Activated CD4-positive, CD25-positive, alpha-beta regulatory T cell (primary cell): ENCODE data around the gene NFIX.

ENCODE experiments used
- DNase-seq, 4 experiments: peaks; one replicate each; lab custom pipeline; 2025; lab: John Stamatoyannopoulos, UW

NFIX gene

DNA sequence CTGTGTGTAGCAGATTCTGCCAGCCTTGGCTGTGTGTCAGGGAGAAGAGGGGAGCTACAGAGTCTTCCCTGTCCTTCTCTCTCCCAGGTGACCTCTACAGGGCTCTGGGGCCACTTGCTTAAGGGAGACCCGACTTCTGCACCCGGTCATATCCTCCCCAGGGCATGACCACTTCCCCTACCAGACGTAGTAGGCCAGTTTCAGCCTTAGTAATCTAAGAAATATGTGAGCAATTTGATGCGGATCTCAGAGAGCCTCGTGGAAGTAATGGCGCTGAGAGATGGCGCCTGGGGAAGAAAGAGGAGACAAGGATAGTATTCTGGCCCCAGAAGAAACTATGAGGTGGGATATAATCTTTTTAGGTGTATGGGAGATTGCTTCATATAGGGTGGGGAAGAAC lies 41.9 kb downstream of the NFIX start:
- DNase-seq, result no peak

DNA sequence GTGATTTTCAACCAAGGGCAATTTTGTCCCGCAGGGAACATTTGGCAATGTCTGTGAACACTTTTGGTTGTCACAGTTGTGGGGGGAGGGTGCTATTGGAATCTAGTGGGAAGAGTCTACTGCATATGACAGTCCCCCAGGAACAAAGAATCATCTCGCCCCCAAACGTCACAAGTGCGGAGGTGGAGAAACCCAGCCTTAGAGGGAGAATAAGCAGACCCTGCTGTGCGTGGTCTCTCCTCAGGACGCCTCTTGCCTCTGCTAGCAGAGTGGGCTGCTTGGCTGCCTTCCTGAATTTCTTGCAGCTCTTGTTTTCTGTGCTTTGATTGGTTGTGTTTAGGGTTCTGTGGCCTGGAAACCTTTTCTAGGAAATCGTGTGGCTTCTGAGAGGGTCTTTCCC lies 42.5 kb downstream of the NFIX start:
- DNase-seq, result no peak

DNA sequence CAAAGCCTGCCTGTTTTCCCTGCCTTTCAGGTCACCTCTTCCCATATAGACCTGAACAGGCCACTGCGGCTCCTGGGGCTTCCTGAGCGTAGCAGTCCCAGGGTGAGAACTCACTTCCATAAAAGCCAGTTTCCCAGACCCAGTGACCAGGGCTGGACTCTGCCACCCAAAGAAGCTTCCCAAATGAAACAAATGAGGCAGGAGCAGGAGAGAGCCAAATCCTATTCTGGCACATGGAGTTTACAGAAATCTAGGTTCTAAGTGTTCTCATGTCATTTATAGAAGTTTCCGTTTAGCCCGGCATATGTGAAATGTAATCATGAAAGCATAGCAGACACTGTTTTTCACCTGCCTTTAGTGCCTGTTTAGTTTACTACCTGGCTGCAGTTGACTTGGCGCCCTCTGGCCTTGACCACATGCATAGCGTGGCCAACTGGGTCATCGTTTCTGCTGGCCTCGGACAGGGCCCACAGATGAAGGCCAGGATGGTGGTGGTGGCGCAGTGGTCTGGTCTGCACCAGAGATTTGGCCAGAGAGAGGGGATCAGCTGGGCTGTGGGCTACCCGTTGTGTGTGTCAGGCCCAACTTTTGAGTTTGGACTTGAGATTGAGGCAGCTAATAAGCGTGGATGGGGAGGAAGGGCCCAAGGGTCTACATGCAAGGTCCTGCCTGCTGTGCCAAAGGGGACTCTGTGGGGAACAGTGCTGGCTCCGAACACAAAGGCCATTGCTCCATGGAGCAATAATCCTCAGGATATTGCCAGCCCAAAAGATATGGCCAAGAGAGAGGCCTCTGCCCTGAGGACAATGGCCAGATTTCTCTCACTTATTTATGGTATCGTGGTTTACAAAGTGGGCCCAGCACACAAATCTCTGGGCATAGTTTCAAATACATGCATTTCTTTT lies 43.3 kb downstream of the NFIX start:
- DNase-seq, result no peak

DNA sequence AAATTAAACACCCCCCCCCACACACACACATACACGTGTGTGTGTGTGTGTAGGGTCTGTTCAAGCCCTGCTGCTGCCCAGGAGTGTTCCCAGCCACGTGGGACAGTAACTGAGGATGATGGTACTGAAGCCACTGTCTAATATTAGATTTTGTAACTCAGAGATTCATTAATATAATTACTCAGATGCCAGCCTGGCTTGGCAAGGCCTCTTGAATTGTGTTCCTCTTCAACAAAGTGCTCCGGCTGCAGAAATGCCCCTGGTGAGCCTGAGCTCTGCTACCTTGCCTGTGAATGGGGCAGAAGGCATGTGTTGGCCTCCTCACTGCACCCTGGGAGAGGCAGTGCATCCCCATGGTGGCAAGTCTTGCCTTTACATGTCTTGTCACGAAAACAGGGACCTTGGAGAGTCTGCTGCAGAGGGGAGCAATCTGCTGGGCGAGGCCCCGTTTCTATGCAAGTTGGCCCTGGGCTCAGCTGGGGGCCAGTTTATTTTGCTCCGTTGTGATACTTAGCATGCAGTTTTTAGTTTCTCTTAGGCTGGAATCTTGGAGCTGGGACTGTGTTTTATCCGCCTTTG lies 44.0 kb downstream of the NFIX start:
- DNase-seq, result no peak

DNA sequence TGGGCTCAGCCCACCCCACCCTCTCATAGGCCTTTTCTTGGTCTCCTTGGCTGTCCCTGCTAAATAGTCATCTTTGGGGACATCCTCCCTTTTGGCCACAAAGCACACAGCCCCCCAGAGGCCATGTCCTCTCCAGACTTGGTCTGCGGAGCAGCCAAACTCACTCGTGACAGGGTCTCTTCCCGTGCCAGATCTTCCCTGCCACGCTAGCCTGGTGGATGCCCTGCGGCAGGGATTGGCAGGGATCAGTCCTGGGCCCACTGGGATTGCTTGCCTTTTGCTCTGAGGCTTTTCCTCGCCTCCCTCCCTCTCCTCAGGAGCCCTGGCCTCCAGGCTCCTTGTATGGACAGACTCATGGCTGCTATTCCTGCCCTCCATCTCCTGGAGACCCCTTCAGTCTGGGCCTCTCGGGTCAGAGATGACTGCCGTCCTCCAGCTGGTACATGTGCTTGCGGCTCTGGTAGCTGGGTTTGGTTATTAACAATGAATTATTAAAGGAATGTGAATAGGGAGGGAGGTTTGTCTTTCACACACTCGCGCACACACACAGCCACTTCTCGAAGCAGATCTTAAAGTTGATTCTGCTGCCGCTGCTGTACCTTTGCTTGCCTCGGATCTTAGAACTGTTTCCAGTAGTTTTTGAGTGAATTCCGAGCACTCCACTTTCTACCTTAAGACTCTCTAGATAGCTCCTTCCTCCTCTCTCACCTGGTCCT lies 45.1 kb downstream of the NFIX start:
- DNase-seq, result no peak

DNA sequence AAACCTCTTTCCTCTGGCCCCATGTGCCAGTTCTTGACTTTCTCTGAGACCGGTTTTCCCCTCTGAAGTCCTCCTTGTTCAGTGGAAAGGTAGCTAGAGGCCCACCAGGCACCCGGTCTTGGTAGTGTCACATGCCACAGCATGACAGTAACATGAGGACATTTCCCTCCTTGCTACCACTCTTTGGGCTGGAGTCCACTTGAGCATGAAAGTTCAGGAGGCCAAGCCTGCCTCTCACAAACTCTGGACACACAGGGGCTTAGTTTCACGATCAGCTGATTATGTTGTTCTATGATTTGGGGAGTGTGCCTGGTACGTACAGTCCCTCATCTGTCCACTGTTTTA lies 45.6 kb downstream of the NFIX start:
- DNase-seq, result no peak

DNA sequence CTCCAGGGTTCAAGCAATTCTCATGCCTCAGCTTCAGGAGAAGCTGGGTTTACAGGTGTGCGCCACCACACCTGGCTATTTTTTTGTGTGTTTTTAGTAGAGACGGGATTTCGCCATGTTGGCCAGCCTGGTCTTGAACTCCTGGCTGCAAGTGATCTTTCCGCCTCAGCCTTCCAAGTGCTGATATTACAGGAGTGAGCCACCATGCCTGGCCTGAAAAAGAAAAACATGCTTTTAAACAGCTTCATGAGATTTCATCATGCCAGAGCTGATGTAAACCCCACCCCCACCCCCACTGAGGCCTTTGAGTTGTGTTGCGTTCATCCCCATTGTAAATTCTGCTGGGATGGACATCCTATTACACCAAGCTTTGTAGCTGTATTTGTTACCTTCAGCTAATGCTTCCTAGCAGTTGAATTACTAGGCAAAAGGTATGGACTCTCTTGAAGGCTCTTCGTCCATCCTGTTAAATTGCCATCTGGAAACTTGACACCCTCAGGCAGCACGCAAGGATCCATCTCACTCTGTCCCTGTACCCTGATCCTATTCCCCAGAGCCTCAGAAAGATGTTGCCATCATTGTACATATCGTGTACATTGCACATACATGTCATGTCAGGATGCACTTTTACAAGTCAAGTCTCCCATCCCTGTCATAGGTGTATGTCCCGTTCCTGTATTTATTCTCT lies 47.3 kb downstream of the NFIX start:
- DNase-seq, result no peak

DNA sequence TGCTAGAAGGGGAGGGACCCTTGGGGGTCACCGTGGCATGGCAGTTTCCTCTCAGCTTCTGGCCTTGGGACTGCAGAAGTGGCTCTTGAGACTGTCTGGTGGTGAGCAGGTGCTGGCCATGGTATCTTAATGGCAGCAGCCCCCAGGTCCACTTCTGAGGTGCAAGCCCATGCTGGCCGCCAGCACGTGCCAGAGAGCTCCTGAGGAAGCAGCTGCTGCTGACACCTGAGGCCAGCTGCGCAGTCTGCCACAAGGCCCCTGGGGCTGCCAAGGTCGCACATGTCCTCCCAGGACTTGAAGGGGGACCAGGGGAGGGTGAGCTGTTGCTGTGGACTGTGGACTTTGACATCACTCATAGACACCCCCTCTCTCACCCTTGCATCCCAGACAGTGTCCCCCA lies 48.0 kb downstream of the NFIX start:
- DNase-seq, result no peak

DNA sequence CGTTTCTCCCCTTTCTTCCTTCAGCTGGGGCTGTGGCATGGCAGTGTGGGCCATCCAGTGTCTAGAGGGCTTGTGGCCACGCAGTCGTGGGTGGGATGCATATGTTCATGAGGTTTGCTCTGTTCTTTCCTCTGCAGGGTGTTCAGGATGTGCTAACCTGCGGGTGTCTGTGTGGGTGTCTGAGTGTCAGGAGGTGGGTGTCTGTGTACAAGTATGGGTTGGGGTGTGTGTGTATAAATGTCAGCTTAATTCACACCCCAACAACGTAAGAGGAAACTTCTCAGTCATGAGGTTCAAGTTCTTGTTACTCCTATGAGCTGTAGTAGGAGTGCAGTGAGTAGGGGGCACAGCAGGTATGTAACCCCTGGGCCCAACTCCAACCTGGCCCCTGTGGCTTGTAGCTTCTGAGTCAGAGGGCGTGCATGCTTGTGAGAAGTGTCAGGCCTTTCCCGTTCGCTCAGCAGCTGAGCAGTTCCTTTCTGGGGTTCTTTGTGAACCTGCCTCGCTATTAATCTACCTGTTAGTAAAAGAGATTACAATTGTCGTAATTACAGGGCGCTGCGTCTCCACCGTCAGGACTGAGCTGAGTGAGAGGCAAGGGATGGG lies 49.1 kb downstream of the NFIX start:
- DNase-seq, result no peak

DNA sequence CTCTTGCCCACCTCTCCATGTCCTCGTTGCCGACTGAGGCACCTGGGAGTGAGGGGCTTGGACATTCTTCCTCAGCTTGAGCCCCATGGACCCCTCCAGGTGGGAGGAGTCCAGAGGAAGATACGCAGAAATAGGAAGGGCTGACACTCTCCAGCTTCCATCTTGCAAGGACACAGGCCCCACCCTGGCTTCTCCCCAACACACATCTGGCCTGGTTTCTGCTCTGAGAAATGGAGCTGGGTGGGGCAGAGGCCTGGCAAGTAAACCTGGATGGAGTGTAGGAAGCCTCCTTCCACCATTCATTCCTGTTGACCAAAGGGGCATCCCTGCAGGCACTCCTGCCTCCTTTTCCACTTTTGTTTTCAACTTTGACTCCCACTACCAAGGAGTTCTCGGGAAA lies 50.5 kb downstream of the NFIX start:
- DNase-seq, result no peak

DNA sequence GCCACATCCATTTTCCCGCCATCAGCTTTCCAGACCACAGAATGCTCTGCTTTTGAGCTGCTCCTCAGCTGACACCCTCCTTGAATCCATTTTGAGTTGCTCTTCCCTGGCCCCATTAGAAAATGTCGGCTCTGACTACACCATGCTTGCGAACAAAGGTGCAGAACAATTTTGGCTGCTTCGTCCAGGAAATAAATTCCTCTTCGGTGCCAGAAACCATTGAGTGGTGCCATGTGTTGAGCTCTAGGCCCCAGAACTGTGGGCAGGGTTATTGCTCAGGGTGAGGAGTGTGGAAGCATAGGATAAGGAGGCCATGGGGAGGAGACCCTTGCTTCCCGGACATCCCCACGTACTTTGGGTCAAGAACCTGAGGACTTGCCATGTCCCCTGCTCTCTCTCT lies 52.1 kb downstream of the NFIX start:
- no peak for DNase-seq

DNA sequence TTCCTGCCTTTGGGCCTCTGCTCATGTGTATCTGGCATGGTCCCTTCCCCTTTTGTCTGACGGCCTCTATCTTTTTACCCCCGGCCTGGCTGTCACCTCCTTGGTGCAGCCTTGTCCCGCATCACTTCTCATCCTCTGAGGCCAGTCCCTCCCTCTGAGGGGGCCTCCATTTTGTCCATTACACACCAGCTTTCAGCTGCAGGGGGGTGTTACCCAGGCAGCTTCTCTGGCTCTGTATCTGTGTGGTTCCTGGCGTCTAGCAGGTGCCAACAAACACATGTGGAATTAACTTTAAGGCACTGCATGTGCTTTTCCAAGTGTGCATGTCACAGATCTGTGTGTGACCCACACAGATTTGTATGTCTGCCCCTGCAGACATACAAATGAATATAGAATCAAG lies 55.0 kb downstream of the NFIX start:
- no peak for DNase-seq

DNA sequence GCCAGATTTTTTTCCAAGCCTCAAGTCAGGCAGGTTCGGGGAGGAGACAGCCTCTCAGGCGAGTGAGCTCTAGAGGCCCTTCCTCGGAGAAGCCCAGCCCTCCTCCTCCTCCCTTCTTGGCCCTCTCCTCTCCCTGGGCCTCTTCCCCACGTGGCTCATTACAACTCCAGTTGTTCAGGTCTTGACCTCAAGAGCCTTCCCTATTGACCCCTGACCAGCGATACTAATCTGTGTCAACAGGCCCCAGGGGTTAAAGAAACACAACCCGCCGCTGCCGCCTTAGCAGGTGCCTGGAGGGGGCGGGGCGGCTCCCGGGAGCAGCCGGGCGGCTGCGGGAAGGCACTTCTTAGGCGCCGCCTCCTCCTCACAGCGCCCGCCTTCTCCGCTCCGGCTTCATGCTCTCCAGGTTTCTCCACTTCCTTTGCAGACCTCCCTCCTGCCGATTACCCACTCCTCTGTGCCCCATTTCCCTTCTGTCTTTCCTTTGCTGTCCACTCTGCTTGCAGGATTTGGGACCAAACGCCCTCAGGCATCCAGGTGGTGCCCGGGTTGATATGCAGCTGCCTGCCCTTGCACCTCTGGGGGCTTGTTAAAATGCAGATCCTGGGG lies 56.4 kb downstream of the NFIX start:
- no peak for DNase-seq

DNA sequence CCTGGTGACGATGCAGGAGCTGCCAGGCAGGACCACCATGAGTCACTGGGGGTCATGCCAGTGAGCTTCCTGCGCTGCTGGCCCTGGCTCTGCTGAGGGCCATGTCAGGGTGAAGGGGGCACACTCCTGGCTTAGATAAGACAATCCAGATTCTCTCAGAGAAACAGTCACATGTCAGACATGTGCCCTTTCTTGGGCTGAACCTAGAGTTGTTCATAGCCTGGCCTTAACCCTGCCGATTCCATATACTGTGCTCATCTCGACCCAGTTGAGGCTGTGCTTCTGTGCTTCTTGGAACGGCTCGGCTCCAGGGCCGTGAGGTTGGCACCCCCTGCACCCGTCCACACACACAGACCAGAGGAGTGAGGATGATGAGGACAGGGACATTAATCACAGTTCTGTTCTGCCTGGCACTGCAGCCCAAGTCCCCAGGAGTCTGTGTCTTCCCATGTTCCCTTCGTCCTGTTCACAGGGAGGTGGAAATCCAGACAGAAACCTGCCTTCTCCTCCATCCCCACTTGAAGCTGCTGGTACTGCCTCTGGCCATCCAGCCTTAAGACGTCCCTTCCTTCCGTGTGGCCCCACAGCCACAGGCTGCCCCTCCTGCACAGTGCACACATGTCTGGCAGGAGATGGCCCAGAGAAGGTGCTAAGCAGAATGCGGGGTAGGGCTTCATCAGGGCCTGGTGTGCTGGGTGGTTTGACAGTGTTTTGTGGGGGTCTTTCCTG lies 57.3 kb downstream of the NFIX start:
- DNase-seq, result no peak

DNA sequence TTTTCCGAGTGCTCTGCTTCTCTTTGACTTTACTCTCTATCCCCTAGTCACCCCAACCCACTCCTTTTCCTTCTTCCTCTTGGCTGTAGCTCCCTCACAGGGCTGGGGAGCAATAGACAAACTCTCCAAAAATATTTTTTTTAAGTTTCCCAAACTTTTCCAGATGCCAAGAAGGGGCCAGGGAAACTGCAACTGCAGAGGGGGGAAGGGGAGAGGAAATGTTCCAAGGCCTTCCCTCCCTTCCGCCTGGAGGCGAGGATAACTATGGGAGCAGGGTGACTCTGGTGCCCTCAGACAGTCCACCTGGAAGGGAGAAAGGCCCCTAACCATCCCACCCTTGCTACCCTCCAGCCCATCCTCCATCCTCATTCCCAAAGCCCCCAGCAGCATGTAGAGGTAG lies 58.0 kb downstream of the NFIX start:
- no peak for DNase-seq

DNA sequence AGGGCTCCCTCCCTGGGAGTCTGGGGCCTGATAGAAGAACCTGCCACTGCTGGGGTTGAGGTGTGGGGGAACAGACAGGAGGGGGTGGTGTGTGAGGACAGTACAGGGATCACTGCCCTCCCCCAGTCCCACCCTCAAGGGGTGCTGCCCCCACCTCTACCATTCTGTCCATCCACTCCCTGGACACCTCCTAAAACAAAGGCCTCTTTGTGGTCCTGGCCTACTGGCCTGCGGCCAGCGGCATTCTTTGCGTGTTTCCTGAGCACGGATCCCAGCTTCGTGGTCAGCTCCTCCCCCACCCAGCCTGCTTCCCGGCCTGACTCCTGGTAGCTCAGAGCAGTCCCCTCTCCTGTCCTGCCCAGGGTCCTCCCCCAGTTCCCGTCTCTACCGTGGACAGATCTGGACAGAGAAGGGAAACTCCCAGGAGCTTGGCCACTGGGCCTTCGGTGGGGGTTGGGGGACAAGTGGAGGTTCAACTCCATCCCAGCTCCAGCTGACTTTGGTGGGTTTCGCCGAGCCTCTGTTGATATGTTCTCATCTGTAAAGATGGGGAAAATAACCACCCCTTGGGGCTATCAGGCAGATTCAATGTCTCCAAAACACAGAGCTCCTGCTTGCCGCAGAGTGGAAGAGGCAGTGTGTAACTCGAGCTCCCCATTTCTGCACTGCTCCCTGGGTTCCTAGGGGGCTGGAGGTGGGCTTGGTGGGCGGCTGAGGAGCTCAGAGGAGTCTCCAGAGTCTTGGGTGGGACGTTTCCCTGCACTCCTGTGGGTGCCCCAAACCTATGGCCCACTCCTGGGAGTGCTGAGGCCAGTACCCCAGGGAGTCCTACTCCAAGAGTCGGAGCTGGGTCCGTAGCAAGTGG lies 58.7 kb downstream of the NFIX start:
- DNase-seq, result no peak

DNA sequence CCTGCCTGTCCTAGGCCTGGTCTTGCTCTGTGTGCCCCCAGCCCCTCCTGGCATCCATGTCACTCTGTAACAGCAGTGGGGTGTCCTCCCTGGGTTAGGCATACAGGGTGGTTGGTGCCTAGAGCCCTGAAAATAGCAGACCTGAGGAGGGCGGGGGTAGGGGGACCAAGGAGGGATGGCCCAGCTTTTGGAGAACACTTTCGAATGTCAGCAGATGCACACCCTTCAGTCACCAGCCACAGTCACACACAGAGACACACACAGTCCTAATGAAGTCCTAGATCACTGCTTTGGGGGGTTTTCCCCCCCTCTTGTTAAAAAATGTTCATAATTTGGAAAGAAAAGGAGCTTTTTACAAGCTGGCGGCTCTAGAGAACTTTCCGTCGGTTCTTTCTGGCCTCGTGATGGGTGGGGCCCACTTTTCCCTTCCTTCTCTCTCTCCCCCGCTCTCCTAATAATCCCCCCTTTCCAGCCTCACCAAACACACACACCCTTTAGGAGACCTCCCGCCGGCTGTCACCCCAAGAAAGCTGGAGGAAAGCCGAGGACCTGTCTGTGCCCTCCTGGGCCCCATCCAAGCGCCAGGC lies 59.4 kb downstream of the NFIX start:
- DNase-seq, result no peak

DNA sequence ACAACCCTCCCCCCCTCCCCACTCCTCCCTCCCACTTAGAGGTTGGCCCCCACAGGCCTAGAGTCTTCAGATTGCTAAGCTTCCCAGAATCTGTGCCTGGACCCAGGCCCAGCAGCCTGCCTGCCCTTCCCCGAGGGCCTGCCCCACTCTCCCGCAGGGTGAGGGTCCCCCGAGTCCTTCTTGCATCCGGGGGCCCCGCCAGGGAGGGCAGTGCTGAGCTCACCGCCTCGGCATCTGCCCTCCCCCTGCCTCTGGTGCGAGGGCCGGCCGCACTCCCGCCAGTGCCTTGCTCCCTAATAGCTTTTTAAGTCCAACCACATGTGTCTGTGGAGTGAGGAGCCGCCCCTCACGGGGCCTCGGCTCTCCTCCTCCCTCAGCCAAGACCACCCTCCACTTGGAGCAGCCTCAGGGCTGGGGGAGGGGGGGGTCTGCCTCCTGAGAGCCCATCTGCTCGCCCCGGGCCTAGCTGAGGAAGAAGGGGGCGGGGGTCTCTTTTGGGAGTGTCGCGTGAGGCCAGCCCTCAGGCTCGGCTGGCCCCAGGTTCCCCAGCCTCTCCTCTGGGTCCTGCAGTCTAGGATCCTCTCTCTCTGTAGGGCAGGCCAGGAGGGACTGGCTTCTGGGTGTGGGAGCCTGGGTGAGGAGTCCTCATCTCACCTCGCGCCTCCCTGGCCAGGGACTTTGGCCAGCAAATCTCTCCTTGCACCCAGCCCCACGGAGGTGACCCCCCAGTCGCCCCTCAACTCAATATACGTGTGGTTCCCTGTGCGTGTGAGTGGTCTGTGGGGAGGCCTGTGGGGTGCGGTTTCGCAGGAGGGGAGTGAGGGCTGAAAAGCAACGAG lies 60.2 kb downstream of the NFIX start:
- no peak for DNase-seq
